Thyroid gland (tissue), 4 donors: ENCODE data around the gene TGOLN2. TPM values are rescaled to one million over a fixed set of nuclear protein-coding genes. Genes with fewer than 3 reads are reported as not detected.

Experiments
- DNase-seq, 2 donors: peaks; one replicate each; pipeline ENCODE4 v3.0.0-alpha.2; 2019
- H3K27ac ChIP-seq, 3 donors: fragments of 200-600 bp; sonication (generic); 1 replicate in 2 of 3; 2 replicates in 1 of 3; pipeline ENCODE4 v1.5.1; 2016 to 2019; ENCODE audit warnings: mild to moderate bottlenecking in 1 of 3, moderate library complexity in 1 of 3
- H3K27me3 ChIP-seq: fragments of 200-600 bp; sonication (generic); one replicate; pipeline ENCODE4 v1.5.1; 2019
- H3K36me3 ChIP-seq, 2 donors: fragments of 200-600 bp; sonication (generic); one replicate each; pipeline ENCODE4 v1.5.1; 2016 to 2019
- H3K4me1 ChIP-seq, 2 donors: fragments of 200-600 bp; sonication (generic); one replicate each; pipeline ENCODE4 v1.5.1; 2017 to 2019
- H3K4me3 ChIP-seq, 3 donors: fragments of 200-600 bp; sonication (generic); replicated peaks in 1 of 3; 1 replicate in 2 of 3; 2 replicates in 1 of 3; pipeline ENCODE4 v1.5.1; 2016; ENCODE audit warnings: mild to moderate bottlenecking in 1 of 3
- H3K9me3 ChIP-seq: fragments of 200-600 bp; sonication (generic); one replicate; pipeline ENCODE4 v1.5.1; 2017
- POLR2A ChIP-seq, 2 donors: fragments of 450-650 bp; IDR thresholded peaks; one replicate each; pipeline ENCODE4 v1.6.1; 2017; ENCODE audit warnings: antibody characterized with exemption in 2 of 2, mild to moderate bottlenecking in 2 of 2, moderate library complexity in 1 of 2
- WGBS, 2 donors: methylation state at CpG; one replicate each; pipeline ENCODE4 v1.1.5; 2017; 5-methylcytosine and 5-hydroxymethylcytosine counted together
- intact Hi-C: fragments of 100-400 bp; cut with DNase I; formaldehyde crosslinking; loops from one replicate; pipeline ENCODE4 v1.15.1; 2023
- total RNA-seq, 4 donors: library from RNA; depleted of rRNA; stranded (reverse); fragments of >200 nt; gene quantifications; one replicate each; pipeline ENCODE4 v1.2.3, GENCODE V29; 2016
- TF ChIP-seq, protein P1 (sequence below), 6 experiments: fragments of 200-600 bp in 3 of 6; fragments of 450-650 bp in 3 of 6; sonication (generic) in 3 of 6; IDR thresholded peaks; one replicate each; pipeline ENCODE4 v1.5.1; 2016 to 2019; ENCODE audit warnings: antibody characterized with exemption in 6 of 6, mild to moderate bottlenecking in 2 of 6, inconsistent platforms in 1 of 6, moderate library complexity in 1 of 6

The TGOLN2 gene
- total RNA-seq, 4 donors from 2014 or later = 146 to 207 (median 162) TPM

DNA sequence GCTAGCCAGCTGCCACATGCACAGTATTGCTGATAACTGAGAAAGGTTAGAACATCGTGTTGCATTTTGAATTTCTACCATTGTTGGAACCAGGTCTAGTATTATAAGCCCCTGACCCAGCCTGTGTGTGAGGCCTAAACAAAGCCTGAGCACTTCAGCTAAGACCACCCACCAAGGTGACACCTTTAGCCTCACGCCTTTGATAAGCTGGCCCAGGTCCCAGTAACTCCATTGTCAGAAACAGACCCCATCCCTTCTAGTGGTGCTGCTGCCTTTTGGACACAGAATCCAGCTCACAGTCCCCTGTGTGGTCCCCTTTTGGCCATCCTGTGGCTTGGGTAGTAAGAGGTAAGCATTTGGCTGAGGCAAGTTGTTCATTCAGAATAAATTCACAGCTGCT, 28.4 kb upstream of the TGOLN2 start:
- no peak for DNase-seq
- no peaks in the 10 kb centered on the region for H3K9me3 ChIP-seq
- H3K36me3 ChIP-seq = no peaks in the 10 kb centered on the region
- WGBS, 2 donors = 88 to 94% methylated on average over 2 of the region's 2 CpGs
- intact Hi-C loops = loop anchor here (10.0 kb wide), 1 partner anchor 59 kb away; the partner anchor contains the start of genes CAPG and SH2D6
- H3K27me3 ChIP-seq = no peaks in the 10 kb centered on the region
- TF ChIP-seq, protein P1, sequence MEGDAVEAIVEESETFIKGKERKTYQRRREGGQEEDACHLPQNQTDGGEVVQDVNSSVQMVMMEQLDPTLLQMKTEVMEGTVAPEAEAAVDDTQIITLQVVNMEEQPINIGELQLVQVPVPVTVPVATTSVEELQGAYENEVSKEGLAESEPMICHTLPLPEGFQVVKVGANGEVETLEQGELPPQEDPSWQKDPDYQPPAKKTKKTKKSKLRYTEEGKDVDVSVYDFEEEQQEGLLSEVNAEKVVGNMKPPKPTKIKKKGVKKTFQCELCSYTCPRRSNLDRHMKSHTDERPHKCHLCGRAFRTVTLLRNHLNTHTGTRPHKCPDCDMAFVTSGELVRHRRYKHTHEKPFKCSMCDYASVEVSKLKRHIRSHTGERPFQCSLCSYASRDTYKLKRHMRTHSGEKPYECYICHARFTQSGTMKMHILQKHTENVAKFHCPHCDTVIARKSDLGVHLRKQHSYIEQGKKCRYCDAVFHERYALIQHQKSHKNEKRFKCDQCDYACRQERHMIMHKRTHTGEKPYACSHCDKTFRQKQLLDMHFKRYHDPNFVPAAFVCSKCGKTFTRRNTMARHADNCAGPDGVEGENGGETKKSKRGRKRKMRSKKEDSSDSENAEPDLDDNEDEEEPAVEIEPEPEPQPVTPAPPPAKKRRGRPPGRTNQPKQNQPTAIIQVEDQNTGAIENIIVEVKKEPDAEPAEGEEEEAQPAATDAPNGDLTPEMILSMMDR (IDR thresholded peaks at IDR 0.05) = no peak
- no peak for TF ChIP-seq POLR2A (IDR thresholded peaks at IDR 0.05)
- peaks cover 13 to 35% of the 10 kb centered on the region in 2 donors for H3K4me1 ChIP-seq
- H3K27ac ChIP-seq = no peak overlapping the region
- H3K4me3 ChIP-seq = no peak overlapping the region

DNA sequence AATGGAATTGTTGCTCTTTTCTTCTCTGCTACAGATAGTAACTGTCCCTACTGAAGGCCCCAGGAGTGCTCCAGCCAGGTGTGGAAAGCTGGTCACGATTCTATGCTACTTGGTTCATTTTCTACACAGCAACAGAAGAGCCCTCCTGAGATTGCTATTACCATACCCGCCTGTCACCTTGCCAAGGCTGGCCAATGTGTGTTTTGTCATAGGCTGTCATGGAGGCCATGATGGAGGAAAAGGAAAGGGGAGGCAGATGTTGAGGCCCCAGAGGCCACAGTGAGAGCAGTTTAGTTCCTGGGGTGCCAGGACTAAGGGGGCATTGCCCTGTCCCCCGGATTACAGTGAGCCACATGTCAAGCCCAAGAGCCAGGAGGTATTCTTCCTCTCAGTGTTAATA, 27.7 kb upstream of the TGOLN2 start:
- DNase-seq = peak; percentile 13 to 20
- H3K36me3 ChIP-seq = peaks cover 4 to 5% of the 10 kb centered on the region in 2 donors
- no peak overlapping the region for H3K27ac ChIP-seq
- 62 to 70% methylated on average over 3 of the region's 3 CpGs for WGBS, 2 donors
- TF ChIP-seq, protein P1 (IDR thresholded peaks at IDR 0.05) = no peak
- no peak for TF ChIP-seq POLR2A (IDR thresholded peaks at IDR 0.05)
- H3K4me1 ChIP-seq = peaks cover 13 to 35% of the 10 kb centered on the region in 2 donors
- intact Hi-C loops = loop anchor here (10.0 kb wide), 1 partner anchor 59 kb away; the partner anchor contains the start of genes CAPG and SH2D6
- H3K27me3 ChIP-seq = no peaks in the 10 kb centered on the region
- H3K4me3 ChIP-seq = peak overlapping the region in 1 of 3 donors; percentile 65
- no peaks in the 10 kb centered on the region for H3K9me3 ChIP-seq

DNA sequence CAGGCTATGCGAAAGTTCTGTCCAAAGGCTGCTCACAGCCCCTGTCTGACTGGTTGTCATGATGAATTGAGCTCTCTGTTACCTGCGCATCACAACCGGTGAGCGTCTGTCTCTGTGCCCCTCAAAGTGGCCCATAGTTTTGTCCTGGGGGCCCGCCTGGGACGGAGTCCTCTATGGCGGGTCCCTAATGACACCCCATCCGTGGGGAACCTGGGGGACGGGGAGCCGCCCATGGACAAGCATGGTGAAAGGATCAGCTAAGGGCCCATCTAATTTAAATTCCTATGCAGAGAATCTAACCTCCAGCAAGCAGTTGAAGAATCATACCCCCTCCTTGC, 27.3 kb upstream of the TGOLN2 start:
- WGBS, 2 donors = 3 to 6% methylated on average over 8 to 10 of the region's 10 CpGs
- Histone ChIP-seq H3K9me3 (no peaks in the 10 kb centered on the region), H3K36me3 (peaks cover 8 to 10% of the 10 kb centered on the region in 2 donors), H3K4me3 (peak overlapping the region; percentile 65 to 96 (median 91)), H3K27ac (peak overlapping the region; percentile 77 to 89 (median 80)), H3K27me3 (no peaks in the 10 kb centered on the region), H3K4me1 (peaks cover 13 to 35% of the 10 kb centered on the region in 2 donors)
- TF ChIP-seq, protein P1 (IDR thresholded peaks at IDR 0.05) = no peak
- TF ChIP-seq POLR2A (IDR thresholded peaks at IDR 0.05) = no peak
- intact Hi-C loops = loop anchor here (10.0 kb wide), 1 partner anchor 60 kb away; the partner anchor contains the start of genes CAPG and SH2D6
- no peak for DNase-seq

DNA sequence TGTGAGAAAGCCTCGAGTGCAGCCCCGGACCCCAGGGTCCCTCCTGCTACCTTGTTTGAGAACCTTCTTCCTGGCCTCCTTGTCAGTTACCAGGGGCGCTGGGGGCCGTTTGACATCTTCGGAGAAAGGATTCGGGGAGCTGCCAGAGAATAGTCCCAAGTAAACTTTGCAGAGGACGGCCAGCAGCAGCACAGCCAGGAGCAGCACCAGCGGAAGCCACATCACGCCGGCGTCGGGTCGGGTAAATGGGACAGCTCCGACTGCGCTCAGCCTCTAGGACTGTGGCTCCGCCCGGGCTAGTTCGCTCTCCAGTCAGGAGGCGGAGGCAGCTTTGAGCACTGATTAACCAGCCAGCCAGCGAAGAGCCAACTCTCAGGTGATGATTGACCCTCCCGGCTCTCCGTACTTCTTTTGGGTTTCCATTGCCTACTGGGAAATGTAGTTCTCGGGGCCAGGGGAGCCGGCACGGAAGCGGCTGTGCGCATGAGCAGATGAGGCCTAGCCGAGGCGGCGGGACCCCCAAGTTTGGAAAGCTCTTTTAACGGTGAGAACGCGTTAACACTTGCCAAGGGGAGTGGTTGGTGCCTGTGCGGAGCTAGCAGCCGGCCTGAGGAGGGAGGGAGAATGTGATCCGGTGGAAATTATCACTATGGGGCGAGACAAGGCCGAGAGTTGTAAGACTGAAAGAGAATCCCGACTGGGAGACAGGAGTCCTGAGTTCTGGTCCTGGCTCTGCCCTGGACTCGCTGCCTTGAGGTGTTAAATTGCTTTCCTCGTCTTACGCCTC, 26.7 kb upstream of the TGOLN2 start, which contains the start of the genes ELMOD3 and RETSAT:
TSS of gene ELMOD3 (plus strand) at position 484 of the 787 bp plus-strand sequence. CDS start 2,430 bp downstream, outside the sequence.
TSS of gene RETSAT (minus strand) at position 243 of the 787 bp plus-strand sequence. CDS start at position 222, 21 bp downstream.
- H3K4me1 ChIP-seq = peaks cover 13 to 35% of the 10 kb centered on the region in 2 donors
- peak; percentile 80 to 96 for TF ChIP-seq POLR2A (IDR thresholded peaks at IDR 0.05)
- TF ChIP-seq, protein P1 (IDR thresholded peaks at IDR 0.05) = peak in 1 of 6 experiments; percentile 15
- intact Hi-C loops = loop anchor here (5.0 to 10.0 kb wide), 2 partner anchors 60 to 198 kb away; partner anchors contain the start of genes CAPG and SH2D6
- peaks cover 14 to 16% of the 10 kb centered on the region in 2 donors for H3K36me3 ChIP-seq
- peak within 1 kb of the TSS; percentile 65 to 96 (median 91) for H3K4me3 ChIP-seq
- H3K27ac ChIP-seq = peak within 1 kb of the TSS; percentile 77 to 89 (median 80)
- no peaks in the 10 kb centered on the region for H3K9me3 ChIP-seq
- no peaks in the 10 kb centered on the region for H3K27me3 ChIP-seq
- 2% methylated on average over 20 to 36 of the region's 42 CpGs for WGBS, 2 donors
- peak; percentile 98 for DNase-seq
